ENCODE measurements around the gene VPS13C. TPM values are rescaled to one million over a fixed set of nuclear protein-coding genes. Genes with fewer than 3 reads are reported as not detected.
A peak's percentile ranks its signal among the peaks of the same experiment; 100 is the strongest.

Gene VPS13C
- total RNA-seq, 1 donor = 117 TPM

DNA sequence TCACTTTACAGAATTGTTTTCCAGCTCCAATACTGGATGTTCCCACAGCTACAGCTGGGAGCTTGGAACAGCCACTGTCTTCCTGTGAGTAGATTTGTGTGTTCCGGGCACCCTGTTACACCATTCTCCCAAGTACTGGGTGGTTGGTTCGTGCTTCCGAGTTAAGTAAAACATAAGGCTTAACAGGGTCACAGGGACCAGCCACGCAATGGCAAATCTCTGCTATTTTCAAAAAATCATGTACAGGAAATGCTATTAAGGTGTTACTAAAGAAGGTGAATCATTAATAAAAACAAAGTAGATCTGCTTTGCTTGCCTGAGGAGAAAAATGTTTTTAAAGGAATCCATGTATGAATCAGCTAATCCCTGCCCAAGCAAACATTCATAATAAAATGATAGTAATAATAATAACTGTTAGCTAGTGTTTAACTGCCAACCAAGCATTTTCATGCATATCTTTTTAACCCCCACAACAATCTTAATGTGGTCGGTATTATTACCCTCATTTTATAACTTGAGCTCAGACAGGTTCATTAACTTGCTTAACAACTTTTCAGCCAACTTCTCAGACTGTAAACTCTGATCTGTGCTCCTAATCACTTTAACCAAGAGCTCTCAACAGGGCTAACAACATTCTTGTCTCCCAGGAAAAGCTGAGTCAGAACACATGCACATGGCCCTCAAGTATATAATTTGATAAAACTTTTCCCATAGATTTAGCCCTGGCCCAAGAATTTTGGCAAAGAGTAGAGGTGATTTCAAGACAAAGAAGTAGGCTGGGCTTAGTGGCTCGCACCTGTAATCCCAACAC is 3.8 kb upstream of the VPS13C start:
- no peak overlapping the region for H2AFZ ChIP-seq (ENCODE audit: low read length)
- DNase-seq (ENCODE audit: insufficient read length, low spot score, missing footprints) = no peak
- TF ChIP-seq, protein P1, sequence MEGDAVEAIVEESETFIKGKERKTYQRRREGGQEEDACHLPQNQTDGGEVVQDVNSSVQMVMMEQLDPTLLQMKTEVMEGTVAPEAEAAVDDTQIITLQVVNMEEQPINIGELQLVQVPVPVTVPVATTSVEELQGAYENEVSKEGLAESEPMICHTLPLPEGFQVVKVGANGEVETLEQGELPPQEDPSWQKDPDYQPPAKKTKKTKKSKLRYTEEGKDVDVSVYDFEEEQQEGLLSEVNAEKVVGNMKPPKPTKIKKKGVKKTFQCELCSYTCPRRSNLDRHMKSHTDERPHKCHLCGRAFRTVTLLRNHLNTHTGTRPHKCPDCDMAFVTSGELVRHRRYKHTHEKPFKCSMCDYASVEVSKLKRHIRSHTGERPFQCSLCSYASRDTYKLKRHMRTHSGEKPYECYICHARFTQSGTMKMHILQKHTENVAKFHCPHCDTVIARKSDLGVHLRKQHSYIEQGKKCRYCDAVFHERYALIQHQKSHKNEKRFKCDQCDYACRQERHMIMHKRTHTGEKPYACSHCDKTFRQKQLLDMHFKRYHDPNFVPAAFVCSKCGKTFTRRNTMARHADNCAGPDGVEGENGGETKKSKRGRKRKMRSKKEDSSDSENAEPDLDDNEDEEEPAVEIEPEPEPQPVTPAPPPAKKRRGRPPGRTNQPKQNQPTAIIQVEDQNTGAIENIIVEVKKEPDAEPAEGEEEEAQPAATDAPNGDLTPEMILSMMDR (IDR thresholded peaks at IDR 0.05; ENCODE audit: extremely low read depth, low read depth, low read length) = no peak
- peaks cover 4% of the 10 kb centered on the region for H4K20me1 ChIP-seq (ENCODE audit: insufficient read depth, low read length)
- H3K4me2 ChIP-seq (ENCODE audit: insufficient read depth, low read length) = no peak overlapping the region
- H3K79me2 ChIP-seq (ENCODE audit: insufficient read depth, low read length) = peaks cover 15% of the 10 kb centered on the region
- H3K27ac ChIP-seq (ENCODE audit: low read depth, low read length) = no peak overlapping the region
- H3K4me1 ChIP-seq (ENCODE audit: insufficient read depth, low read length) = peaks cover 22% of the 10 kb centered on the region
- H3K27me3 ChIP-seq (ENCODE audit: insufficient read depth, low read length) = peaks cover 67% of the 10 kb centered on the region
- no peak overlapping the region for H3K4me3 ChIP-seq (ENCODE audit: insufficient read depth, low read length)
- H3K9me3 ChIP-seq (ENCODE audit: low read depth, low read length) = no peaks in the 10 kb centered on the region
- no peaks in the 10 kb centered on the region for H3K36me3 ChIP-seq (ENCODE audit: insufficient read depth, low read length)

DNA sequence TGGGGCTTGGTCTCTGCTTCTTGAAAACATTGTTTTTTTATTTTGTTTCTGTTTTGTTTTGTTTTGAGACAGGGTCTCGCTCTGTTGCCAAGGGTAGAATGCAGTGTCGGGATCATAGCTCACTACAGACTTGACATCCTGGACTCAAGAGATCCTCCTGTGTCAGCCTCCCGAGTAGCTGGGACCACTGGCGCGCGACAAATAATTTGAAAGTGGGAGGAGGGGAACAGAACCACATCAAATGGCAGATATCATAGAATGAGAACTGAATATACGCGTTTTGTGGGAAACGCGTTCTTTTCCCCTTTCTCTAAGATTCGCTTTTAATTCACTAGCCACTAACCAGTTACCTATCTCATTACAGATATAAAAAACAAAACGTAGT is 641 bp upstream of the VPS13C start:
- Histone ChIP-seq H3K79me2 (ENCODE audit: insufficient read depth, low read length) (peaks cover 41% of the 10 kb centered on the region), H3K9me3 (ENCODE audit: low read depth, low read length) (no peaks in the 10 kb centered on the region), H3K4me2 (ENCODE audit: insufficient read depth, low read length) (peak overlapping the region; percentile 99), H3K4me1 (ENCODE audit: insufficient read depth, low read length) (peaks cover 9% of the 10 kb centered on the region), H3K27ac (ENCODE audit: low read depth, low read length) (peak overlapping the region; percentile 78), H4K20me1 (ENCODE audit: insufficient read depth, low read length) (peaks cover 10% of the 10 kb centered on the region), H2AFZ (ENCODE audit: low read length) (peak overlapping the region; percentile 99), H3K36me3 (ENCODE audit: insufficient read depth, low read length) (no peaks in the 10 kb centered on the region), H3K4me3 (ENCODE audit: insufficient read depth, low read length) (peak overlapping the region; percentile 80), H3K27me3 (ENCODE audit: insufficient read depth, low read length) (peaks cover 41% of the 10 kb centered on the region)
- TF ChIP-seq, protein P1 (IDR thresholded peaks at IDR 0.05; ENCODE audit: extremely low read depth, low read depth, low read length) = no peak
- no peak for DNase-seq (ENCODE audit: insufficient read length, low spot score, missing footprints)

GRCh38 chr15:62059816-62060112 is 483 bp downstream of the VPS13C start:
- peaks cover 51% of the 10 kb centered on the region for H3K79me2 ChIP-seq (ENCODE audit: insufficient read depth, low read length)
- no peaks in the 10 kb centered on the region for H3K36me3 ChIP-seq (ENCODE audit: insufficient read depth, low read length)
- no peaks in the 10 kb centered on the region for H3K9me3 ChIP-seq (ENCODE audit: low read depth, low read length)
- peak overlapping the region; percentile 99 for H3K4me2 ChIP-seq (ENCODE audit: insufficient read depth, low read length)
- H3K27ac ChIP-seq (ENCODE audit: low read depth, low read length) = peak overlapping the region; percentile 78
- H2AFZ ChIP-seq (ENCODE audit: low read length) = peak overlapping the region; percentile 98
- peaks cover 9% of the 10 kb centered on the region for H3K4me1 ChIP-seq (ENCODE audit: insufficient read depth, low read length)
- TF ChIP-seq, protein P1 (IDR thresholded peaks at IDR 0.05; ENCODE audit: extremely low read depth, low read depth, low read length) = no peak
- peak overlapping the region; percentile 80 for H3K4me3 ChIP-seq (ENCODE audit: insufficient read depth, low read length)
- DNase-seq (ENCODE audit: insufficient read length, low spot score, missing footprints) = peak; percentile 80
- peaks cover 10% of the 10 kb centered on the region for H4K20me1 ChIP-seq (ENCODE audit: insufficient read depth, low read length)
- peaks cover 35% of the 10 kb centered on the region for H3K27me3 ChIP-seq (ENCODE audit: insufficient read depth, low read length)

DNA sequence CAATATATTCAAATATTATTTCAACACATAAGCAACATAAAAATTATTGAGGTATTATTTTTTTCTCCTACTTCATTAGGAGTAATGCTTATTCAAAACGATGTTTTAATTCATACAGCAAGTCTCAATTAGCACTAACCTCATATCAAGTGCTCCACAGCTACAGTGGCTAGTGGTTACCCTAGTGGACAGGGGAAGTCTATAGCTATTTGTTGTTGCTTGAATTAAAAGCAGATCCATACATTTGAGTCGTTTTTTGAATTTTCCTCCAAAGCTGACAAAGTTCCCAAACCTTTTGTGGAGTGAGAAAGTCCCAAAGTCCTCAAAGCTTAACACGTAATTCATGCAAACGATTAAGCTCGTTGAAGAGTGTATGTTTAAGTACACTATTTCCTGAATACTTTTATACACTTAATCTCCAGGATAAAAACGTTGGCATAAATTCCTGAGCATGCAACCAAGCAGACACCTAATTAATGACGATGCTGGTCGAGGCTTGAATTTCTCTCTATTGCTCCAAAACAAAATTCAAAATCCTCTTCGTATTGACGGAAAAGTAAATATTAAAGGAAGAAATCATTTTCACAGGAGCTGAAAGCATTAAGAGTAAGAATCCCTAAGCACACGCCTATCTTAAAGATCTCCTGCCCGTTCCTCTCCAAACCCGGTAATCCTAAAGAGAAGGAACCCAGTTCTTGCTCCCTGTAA is 985 bp downstream of the VPS13C start:
- Histone ChIP-seq H2AFZ (ENCODE audit: low read length) (peak overlapping the region; percentile 98), H3K4me2 (ENCODE audit: insufficient read depth, low read length) (peak overlapping the region; percentile 99), H3K27me3 (ENCODE audit: insufficient read depth, low read length) (peaks cover 31% of the 10 kb centered on the region), H3K4me1 (ENCODE audit: insufficient read depth, low read length) (peaks cover 9% of the 10 kb centered on the region), H3K36me3 (ENCODE audit: insufficient read depth, low read length) (no peaks in the 10 kb centered on the region), H3K4me3 (ENCODE audit: insufficient read depth, low read length) (peak overlapping the region; percentile 80), H3K27ac (ENCODE audit: low read depth, low read length) (peak overlapping the region; percentile 78), H3K79me2 (ENCODE audit: insufficient read depth, low read length) (peaks cover 56% of the 10 kb centered on the region), H3K9me3 (ENCODE audit: low read depth, low read length) (no peaks in the 10 kb centered on the region), H4K20me1 (ENCODE audit: insufficient read depth, low read length) (peaks cover 13% of the 10 kb centered on the region)
- TF ChIP-seq, protein P1 (IDR thresholded peaks at IDR 0.05; ENCODE audit: extremely low read depth, low read depth, low read length) = peak; percentile 28
- no peak for DNase-seq (ENCODE audit: insufficient read length, low spot score, missing footprints)
